Fibroblast of mammary gland (primary cell): ENCODE data around the gene ENDOD1.

ENCODE experiments used
- DNase-seq: peaks from one replicate; pipeline ENCODE4 v3.0.0-alpha.2; 2010; ENCODE audit warnings: low read depth
- H3K4me3 ChIP-seq: 2 replicates; pipeline ENCODE4 v1.5.1; 2011; ENCODE audit warnings: low read depth, mild to moderate bottlenecking, low read length, moderate library complexity; ENCODE audit not compliant: control insufficient read depth
- TF ChIP-seq, protein P1 (sequence below): conservative IDR thresholded peaks from 2 replicates; pipeline ENCODE4 v1.5.1; 2011; ENCODE audit warnings: low read depth, low read length, inconsistent platforms; ENCODE audit not compliant: control insufficient read depth, insufficient read depth

The ENDOD1 gene

DNA sequence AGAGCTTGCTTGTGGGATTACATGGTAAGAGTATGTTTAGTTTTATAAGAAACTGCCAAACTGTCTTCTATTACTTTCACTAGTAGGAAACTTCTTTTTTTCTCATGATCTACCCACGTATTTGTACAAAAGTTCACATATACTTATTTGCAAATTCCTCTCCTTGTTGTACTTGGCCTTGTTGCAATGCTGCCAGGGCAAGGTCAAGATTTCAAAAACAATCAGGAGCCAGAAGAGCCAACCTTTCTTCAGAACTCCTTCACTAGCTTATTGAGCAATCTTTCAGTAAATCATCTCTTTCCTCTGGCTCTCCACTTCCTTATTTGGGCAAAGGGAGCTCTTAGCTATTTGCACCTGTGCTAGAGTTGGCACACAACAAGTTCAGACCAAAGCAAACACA, 13.2 kb upstream of the ENDOD1 start:
- peak; percentile 89 for DNase-seq
- no peak overlapping the region for H3K4me3 ChIP-seq
- TF ChIP-seq, protein P1, sequence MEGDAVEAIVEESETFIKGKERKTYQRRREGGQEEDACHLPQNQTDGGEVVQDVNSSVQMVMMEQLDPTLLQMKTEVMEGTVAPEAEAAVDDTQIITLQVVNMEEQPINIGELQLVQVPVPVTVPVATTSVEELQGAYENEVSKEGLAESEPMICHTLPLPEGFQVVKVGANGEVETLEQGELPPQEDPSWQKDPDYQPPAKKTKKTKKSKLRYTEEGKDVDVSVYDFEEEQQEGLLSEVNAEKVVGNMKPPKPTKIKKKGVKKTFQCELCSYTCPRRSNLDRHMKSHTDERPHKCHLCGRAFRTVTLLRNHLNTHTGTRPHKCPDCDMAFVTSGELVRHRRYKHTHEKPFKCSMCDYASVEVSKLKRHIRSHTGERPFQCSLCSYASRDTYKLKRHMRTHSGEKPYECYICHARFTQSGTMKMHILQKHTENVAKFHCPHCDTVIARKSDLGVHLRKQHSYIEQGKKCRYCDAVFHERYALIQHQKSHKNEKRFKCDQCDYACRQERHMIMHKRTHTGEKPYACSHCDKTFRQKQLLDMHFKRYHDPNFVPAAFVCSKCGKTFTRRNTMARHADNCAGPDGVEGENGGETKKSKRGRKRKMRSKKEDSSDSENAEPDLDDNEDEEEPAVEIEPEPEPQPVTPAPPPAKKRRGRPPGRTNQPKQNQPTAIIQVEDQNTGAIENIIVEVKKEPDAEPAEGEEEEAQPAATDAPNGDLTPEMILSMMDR, result no peak

DNA sequence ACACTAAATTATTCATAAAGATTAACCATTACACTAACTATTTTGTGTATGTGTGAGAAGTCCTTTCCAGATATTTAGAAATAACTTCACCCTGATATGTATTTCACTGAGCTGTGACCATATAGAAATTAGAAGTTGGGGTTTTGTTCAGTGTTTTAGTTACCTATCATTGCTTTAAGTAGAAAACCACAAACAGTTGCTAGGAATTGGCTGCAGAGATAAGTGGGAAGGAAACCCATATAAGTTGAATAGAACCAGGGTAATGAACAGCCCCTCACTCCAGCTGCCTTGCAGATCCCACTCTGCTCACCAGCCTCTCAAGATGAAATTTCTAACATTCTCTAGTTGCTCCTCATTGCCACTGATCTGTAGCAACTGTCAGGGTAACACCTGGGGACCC, 12.7 kb upstream of the ENDOD1 start:
- DNase-seq, result no peak
- TF ChIP-seq, protein P1, result no peak
- no peak overlapping the region for H3K4me3 ChIP-seq

DNA sequence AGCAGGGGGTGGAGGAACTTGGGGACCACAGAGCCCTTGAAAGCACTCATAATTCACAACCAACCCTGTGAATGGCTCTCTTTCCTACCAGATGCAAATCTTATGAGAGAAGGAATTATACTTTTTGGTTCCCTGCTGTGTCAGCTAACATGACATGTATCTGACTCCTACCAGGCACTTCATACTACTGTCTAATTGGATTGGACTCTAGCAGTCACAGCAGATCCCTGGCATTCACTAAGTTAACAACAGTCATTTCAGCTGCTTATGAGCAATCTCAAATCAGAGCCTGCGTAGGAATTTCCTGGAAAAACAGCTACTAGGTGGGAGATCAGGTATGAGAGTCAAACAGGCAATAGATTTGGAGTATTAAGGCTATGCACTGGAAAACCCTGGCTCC, 11.1 kb upstream of the ENDOD1 start:
- DNase-seq, result no peak
- no peak overlapping the region for H3K4me3 ChIP-seq
- TF ChIP-seq, protein P1, result no peak

DNA sequence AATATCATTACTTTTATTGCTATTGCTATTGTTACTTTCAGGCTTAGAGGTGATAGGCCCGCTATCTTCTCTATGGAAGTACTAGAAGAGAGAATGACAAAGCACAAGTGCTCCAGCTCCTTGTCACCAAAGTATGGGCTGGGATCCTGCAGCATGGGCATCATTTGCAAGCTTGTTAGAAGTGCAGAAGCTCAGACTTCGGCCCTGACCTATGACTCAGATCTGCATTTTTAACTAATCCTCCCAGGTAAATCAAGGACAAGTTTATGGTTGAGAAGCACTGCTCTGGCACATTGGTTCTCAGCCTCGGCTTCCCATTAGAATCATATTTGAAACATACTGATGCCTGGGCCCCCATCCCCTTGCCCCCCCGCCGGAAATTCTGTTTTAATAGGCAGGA, 8.6 kb upstream of the ENDOD1 start:
- DNase-seq, result no peak
- H3K4me3 ChIP-seq, result no peak overlapping the region
- TF ChIP-seq, protein P1, result no peak

DNA sequence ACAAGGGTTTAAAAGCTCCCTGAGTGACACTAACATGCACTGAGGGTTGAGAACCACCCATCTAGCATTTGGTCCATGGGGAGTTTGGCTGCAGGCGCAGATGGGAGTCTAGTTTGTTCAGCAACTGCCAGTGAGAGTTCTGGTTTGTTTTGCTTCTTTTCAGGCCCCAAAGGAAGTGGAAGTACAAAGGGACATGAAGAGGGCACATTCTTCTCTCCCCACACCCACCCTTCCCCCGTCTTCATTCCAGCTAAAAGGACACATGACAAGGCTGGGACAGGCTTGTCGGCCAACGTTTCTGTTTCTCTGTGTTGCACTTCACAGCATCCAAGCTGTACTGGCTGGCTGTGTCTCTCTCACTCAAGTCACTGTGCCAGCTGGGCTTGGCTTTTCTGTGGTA, 8.2 kb upstream of the ENDOD1 start:
- H3K4me3 ChIP-seq, result no peak overlapping the region
- no peak for DNase-seq
- TF ChIP-seq, protein P1, result no peak

DNA sequence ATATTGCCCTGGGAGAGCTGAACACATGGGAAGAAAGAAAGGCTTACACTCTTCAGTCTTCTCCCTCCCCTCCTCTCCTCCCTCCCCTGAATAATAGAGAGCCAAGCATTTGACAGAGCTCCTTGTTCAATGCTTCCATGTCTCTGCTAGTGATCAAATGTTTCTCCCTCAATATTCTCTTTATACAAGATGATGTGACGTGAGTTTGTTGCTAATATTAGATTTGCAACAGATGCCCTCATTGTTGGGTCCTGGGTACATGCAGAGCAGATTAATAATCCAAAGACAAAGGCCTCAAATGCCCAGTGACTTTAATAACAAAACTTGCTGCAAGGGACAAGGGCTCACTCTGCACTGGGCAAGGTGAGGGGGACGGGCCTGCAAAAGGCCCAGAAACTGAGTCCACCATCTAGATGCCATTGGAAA, 7.1 kb upstream of the ENDOD1 start:
- DNase-seq, result no peak
- no peak overlapping the region for H3K4me3 ChIP-seq
- TF ChIP-seq, protein P1, result no peak

DNA sequence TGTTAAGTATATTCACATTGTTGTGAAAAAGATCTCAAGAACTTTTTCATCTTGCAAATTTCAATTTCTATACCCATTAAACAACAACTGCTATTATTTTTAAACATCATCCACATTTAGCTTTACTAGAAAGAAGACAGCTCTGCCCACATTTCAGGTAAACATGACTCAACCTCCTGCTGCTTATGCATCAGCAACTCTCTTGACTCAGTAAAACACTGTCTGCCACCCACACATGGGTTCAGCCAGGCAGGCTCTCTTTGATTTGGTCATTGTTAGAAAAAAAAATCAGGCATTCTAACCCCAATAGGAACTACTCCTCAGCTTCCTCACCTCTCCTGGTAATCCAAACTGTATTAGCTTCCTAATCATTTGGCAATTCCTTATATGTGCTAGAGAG, 5.1 kb upstream of the ENDOD1 start:
- H3K4me3 ChIP-seq, result no peak overlapping the region
- TF ChIP-seq, protein P1, result no peak
- peak; percentile 76 for DNase-seq
